K562 (cell line): ENCODE results near the gene PGPEP1. TPM values are rescaled to one million over a fixed set of nuclear protein-coding genes. Genes with fewer than 3 reads are reported as not detected.
A peak's percentile ranks its signal among the peaks of the same experiment; 100 is the strongest.

Experiments
- ATF1 ChIP-seq, 2 experiments: fragments of 450-650 bp in 1 of 2; IDR thresholded peaks; 2 replicates each; pipeline ENCODE4 v1.6.1; 2016; ENCODE audit warnings: missing compliant biosample characterization in 1 of 2, missing genetic modification characterization in 1 of 2
- ATF3 ChIP-seq, 2 experiments: fragments of 450-650 bp in 1 of 2; sonication (generic) in 1 of 2; formaldehyde crosslinking in 1 of 2; IDR thresholded peaks in 1 of 2; conservative IDR thresholded peaks in 1 of 2; 2 replicates each; pipeline versions ENCODE4 v1.6.1 to v1.8.1; 2016 to 2023; ENCODE audit warnings: mild to moderate bottlenecking in 2 of 2, moderate library complexity in 2 of 2, inconsistent platforms in 1 of 2, missing genetic modification reagents in 1 of 2
- ATF4 ChIP-seq: fragments of 450-650 bp; formaldehyde crosslinking; IDR thresholded peaks from 2 replicates; pipeline ENCODE4 v1.4.0; 2022; ENCODE audit warnings: mild to moderate bottlenecking, moderate library complexity
- CBFA2T2 ChIP-seq: fragments of 450-650 bp; conservative IDR thresholded peaks from 2 replicates; pipeline ENCODE4 v1.6.1; 2017; ENCODE audit warnings: mild to moderate bottlenecking
- DLX4 ChIP-seq: fragments of 250-450 bp; sonication (Bioruptor Pico); IDR thresholded peaks from 2 replicates; pipeline ENCODE4 v1.6.1; 2021; ENCODE audit warnings: mild to moderate bottlenecking
- EP400 ChIP-seq: fragments of 450-650 bp; IDR thresholded peaks from 2 replicates; pipeline ENCODE4 v1.6.1; 2017; ENCODE audit warnings: antibody characterized with exemption, mild to moderate bottlenecking, moderate library complexity
- FOXK1 ChIP-seq: sonication (generic); formaldehyde crosslinking; IDR thresholded peaks from 2 replicates; pipeline ENCODE4 v1.8.0; 2022; ENCODE audit warnings: missing genetic modification reagents, mild to moderate bottlenecking, borderline replicate concordance
- HINFP ChIP-seq: fragments of 450-650 bp; conservative IDR thresholded peaks from 2 replicates; pipeline ENCODE4 v1.6.1; 2016; ENCODE audit warnings: missing genetic modification characterization, low read depth, mild to moderate bottlenecking, control low read depth, missing compliant biosample characterization
- IRF2 ChIP-seq: sonication (generic); formaldehyde crosslinking; IDR thresholded peaks from 2 replicates; pipeline ENCODE4 v1.8.1; 2022; ENCODE audit warnings: mild to moderate bottlenecking, missing genetic modification reagents
- PTTG1 ChIP-seq: fragments of 450-650 bp; IDR thresholded peaks from 2 replicates; pipeline ENCODE4 v1.6.1; 2016; ENCODE audit warnings: low read depth, mild to moderate bottlenecking, missing genetic modification characterization, missing compliant biosample characterization
- RUNX1 ChIP-seq: sonication (generic); IDR thresholded peaks from 2 replicates; pipeline ENCODE4 v1.6.1; 2016; ENCODE audit warnings: antibody characterized with exemption, low read depth
- SMAD2 ChIP-seq: fragments of 150-350 bp; IDR thresholded peaks from 2 replicates; pipeline ENCODE4 v1.6.1; 2014; ENCODE audit warnings: low read depth, mild to moderate bottlenecking, low read length
- STAT5A ChIP-seq: IDR thresholded peaks from 2 replicates; pipeline ENCODE4 v1.6.1; 2012; ENCODE audit warnings: low read length, inconsistent platforms, borderline replicate concordance
- TAF7 ChIP-seq: fragments of 450-650 bp; IDR thresholded peaks from 2 replicates; pipeline ENCODE4 v1.6.1; 2016; ENCODE audit warnings: missing genetic modification characterization, missing compliant biosample characterization
- TAF9B ChIP-seq: fragments of 450-650 bp; IDR thresholded peaks from 2 replicates; pipeline ENCODE4 v1.6.1; 2018; ENCODE audit warnings: mild to moderate bottlenecking; ENCODE audit not compliant: partially characterized antibody
- WHSC1 ChIP-seq: IDR thresholded peaks from one replicate; pipeline ENCODE4 v1.6.1; 2012; ENCODE audit warnings: low read length, control low read depth, inconsistent platforms
- ZBTB5 ChIP-seq: fragments of 450-650 bp; IDR thresholded peaks from 2 replicates; pipeline ENCODE4 v1.6.1; 2017; ENCODE audit warnings: antibody characterized with exemption
- ZNF197 ChIP-seq: fragments of 200-800 bp; sonication (Bioruptor generic); IDR thresholded peaks from 2 replicates; pipeline ENCODE4 v1.6.1; 2016; ENCODE audit warnings: low read depth, missing genetic modification characterization, missing compliant biosample characterization
- ZNF280A ChIP-seq: fragments of 450-650 bp; IDR thresholded peaks from 2 replicates; pipeline ENCODE4 v1.6.1; 2018; ENCODE audit warnings: mild to moderate bottlenecking, low read depth; ENCODE audit not compliant: partially characterized antibody
- polyA plus RNA-seq, 8 experiments: library from polyadenylated mRNA; depleted of rRNA in 4 of 8; stranded (reverse) in 5 of 8; unstranded in 3 of 8; fragments of >200 nt; fragmentation: Nextera tagmentation in 2 of 8; fragmentation: Illumina TruSeq in 1 of 8; extraction: Ambion mirVana in 2 of 8; extraction: Trizol in 1 of 8; gene quantifications; 2 replicates each; pipeline versions ENCODE4 v1.2.1 to v1.2.3, GENCODE V29; 2011 to 2014; ENCODE audit warnings: inconsistent platforms in 1 of 8, missing spikeins in 1 of 8
- total RNA-seq, 7 experiments: library from RNA; depleted of rRNA in 6 of 7; stranded (reverse); fragments of >200 nt in 6 of 7; fragmentation: Illumina TruSeq in 2 of 7; extraction: Trizol in 2 of 7; gene quantifications; 2 replicates each; pipeline versions ENCODE4 v1.2.1 to v1.2.3, GENCODE V29; 2011 to 2021; ENCODE audit warnings: low replicate concordance in 1 of 7

The PGPEP1 gene
- total and polyA plus RNA-seq, 9 of the 15 experiments (the other 6 are each of a cell fraction or from before 2014, with no cell fraction given): 10.0 to 69.6 (median 33.5) TPM

GRCh38 chr19:18385675-18386542, 45.5 kb downstream of the PGPEP1 start, which contains the start of gene GDF15 (continued):
- TF ChIP-seq ZBTB5: no peak
- TF ChIP-seq ATF3 (IDR thresholded peaks at IDR 0.05): no peak
- no peak for TF ChIP-seq ATF3 (CRISPR knock-in tag; conservative IDR thresholded peaks at IDR 0.05)
- TF ChIP-seq ATF4 (CRISPR knock-in tag): peak; percentile 28
- peak; percentile 67; the same call in 1 of the 2 replicates for TF ChIP-seq EP400
- TF ChIP-seq SMAD2: no peak
- TF ChIP-seq TAF9B: peak; percentile 83
- TF ChIP-seq HINFP (tag): no peak
- TF ChIP-seq TAF7 (tag): peak; percentile 92
- TF ChIP-seq ATF1 (CRISPR knock-in tag; IDR thresholded peaks at IDR 0.05): no peak; the same call in 1 of the 2 replicates
- TF ChIP-seq ATF1 (tag; IDR thresholded peaks at IDR 0.05): peak; percentile 73
- 0 out of 2 replicates have a peak, but pooled peaks have one; percentile 21 for TF ChIP-seq DLX4 (CRISPR knock-in tag)
- no peak for TF ChIP-seq ZNF280A
- peak; percentile 44; the same call in 1 of the 2 replicates for TF ChIP-seq STAT5A
- no peak for TF ChIP-seq IRF2
- no peak for TF ChIP-seq WHSC1
- 0 out of 2 replicates have a peak, but pooled peaks have one; percentile 41 for TF ChIP-seq PTTG1 (tag)
- TF ChIP-seq ZNF197: 0 out of 2 replicates have a peak, but pooled peaks have one; percentile 47
- no peak for TF ChIP-seq CBFA2T2
- 0 out of 2 replicates have a peak, but pooled peaks have one; percentile 28 for TF ChIP-seq RUNX1
- TF ChIP-seq FOXK1 (CRISPR knock-in tag): no peak
